Measurements from ENCODE around the gene CORIN.

Gene CORIN

GRCh38 chr4:47646372-47646771 is 191.5 kb downstream of the CORIN start:
- Histone ChIP-seq H3K9ac (ENCODE audit: low read length) (no peak overlapping the region), H3K9me3 (ENCODE audit: insufficient read depth, low read length) (no peaks in the 10 kb centered on the region), H3F3A (ENCODE audit: insufficient read depth) (no peaks in the 10 kb centered on the region), H3K36me3 (ENCODE audit: low read length) (no peaks in the 10 kb centered on the region), H4K20me1 (ENCODE audit: low read depth, low read length) (no peaks in the 10 kb centered on the region), H3K4me2 (ENCODE audit: low read depth, low read length, poor library complexity, severe bottlenecking) (no peak overlapping the region), H3K27me3 (ENCODE audit: low read length) (no peaks in the 10 kb centered on the region), H3K79me2 (ENCODE audit: insufficient read depth, low read length) (no peaks in the 10 kb centered on the region), H3K27ac (ENCODE audit: low read depth, low read length) (no peak overlapping the region), H2AFZ (ENCODE audit: low read depth, low read length, severe bottlenecking) (no peak overlapping the region), H3K4me3 (ENCODE audit: insufficient read depth, low read length, poor library complexity, severe bottlenecking) (no peak overlapping the region), H3K9me2 (replicated peaks; ENCODE audit: insufficient read depth, low read length) (no peaks in the 10 kb centered on the region)
- no peak for TF ChIP-seq EZH2phosphoT487 (conservative IDR thresholded peaks at IDR 0.05; ENCODE audit: low read length)
- TF ChIP-seq, protein P1, sequence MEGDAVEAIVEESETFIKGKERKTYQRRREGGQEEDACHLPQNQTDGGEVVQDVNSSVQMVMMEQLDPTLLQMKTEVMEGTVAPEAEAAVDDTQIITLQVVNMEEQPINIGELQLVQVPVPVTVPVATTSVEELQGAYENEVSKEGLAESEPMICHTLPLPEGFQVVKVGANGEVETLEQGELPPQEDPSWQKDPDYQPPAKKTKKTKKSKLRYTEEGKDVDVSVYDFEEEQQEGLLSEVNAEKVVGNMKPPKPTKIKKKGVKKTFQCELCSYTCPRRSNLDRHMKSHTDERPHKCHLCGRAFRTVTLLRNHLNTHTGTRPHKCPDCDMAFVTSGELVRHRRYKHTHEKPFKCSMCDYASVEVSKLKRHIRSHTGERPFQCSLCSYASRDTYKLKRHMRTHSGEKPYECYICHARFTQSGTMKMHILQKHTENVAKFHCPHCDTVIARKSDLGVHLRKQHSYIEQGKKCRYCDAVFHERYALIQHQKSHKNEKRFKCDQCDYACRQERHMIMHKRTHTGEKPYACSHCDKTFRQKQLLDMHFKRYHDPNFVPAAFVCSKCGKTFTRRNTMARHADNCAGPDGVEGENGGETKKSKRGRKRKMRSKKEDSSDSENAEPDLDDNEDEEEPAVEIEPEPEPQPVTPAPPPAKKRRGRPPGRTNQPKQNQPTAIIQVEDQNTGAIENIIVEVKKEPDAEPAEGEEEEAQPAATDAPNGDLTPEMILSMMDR (IDR thresholded peaks at IDR 0.05; ENCODE audit: insufficient read depth, low read length, poor library complexity, severe bottlenecking): no peak

GRCh38 chr4:47643845-47644244 is 194.0 kb downstream of the CORIN start:
- Histone ChIP-seq H3K4me3 (ENCODE audit: insufficient read depth, low read length, poor library complexity, severe bottlenecking) (no peak overlapping the region), H3K27ac (ENCODE audit: low read depth, low read length) (no peak overlapping the region), H3K4me2 (ENCODE audit: low read depth, low read length, poor library complexity, severe bottlenecking) (no peak overlapping the region), H4K20me1 (ENCODE audit: low read depth, low read length) (no peaks in the 10 kb centered on the region), H2AFZ (ENCODE audit: low read depth, low read length, severe bottlenecking) (no peak overlapping the region), H3F3A (ENCODE audit: insufficient read depth) (no peaks in the 10 kb centered on the region), H3K36me3 (ENCODE audit: low read length) (no peaks in the 10 kb centered on the region), H3K9me2 (replicated peaks; ENCODE audit: insufficient read depth, low read length) (no peaks in the 10 kb centered on the region), H3K79me2 (ENCODE audit: insufficient read depth, low read length) (no peaks in the 10 kb centered on the region), H3K9ac (ENCODE audit: low read length) (no peak overlapping the region), H3K9me3 (ENCODE audit: insufficient read depth, low read length) (no peaks in the 10 kb centered on the region), H3K27me3 (ENCODE audit: low read length) (no peaks in the 10 kb centered on the region)
- TF ChIP-seq EZH2phosphoT487 (conservative IDR thresholded peaks at IDR 0.05; ENCODE audit: low read length): no peak
- TF ChIP-seq, protein P1 (IDR thresholded peaks at IDR 0.05; ENCODE audit: insufficient read depth, low read length, poor library complexity, severe bottlenecking): no peak

GRCh38 chr4:47642985-47643760 is 194.7 kb downstream of the CORIN start:
- Histone ChIP-seq H4K20me1 (ENCODE audit: low read depth, low read length) (no peaks in the 10 kb centered on the region), H3K36me3 (ENCODE audit: low read length) (no peaks in the 10 kb centered on the region), H3K9me3 (ENCODE audit: insufficient read depth, low read length) (no peaks in the 10 kb centered on the region), H3K4me3 (ENCODE audit: insufficient read depth, low read length, poor library complexity, severe bottlenecking) (no peak overlapping the region), H3F3A (ENCODE audit: insufficient read depth) (no peaks in the 10 kb centered on the region), H3K27ac (ENCODE audit: low read depth, low read length) (no peak overlapping the region), H3K9ac (ENCODE audit: low read length) (no peak overlapping the region), H3K9me2 (replicated peaks; ENCODE audit: insufficient read depth, low read length) (no peaks in the 10 kb centered on the region), H3K27me3 (ENCODE audit: low read length) (no peaks in the 10 kb centered on the region), H2AFZ (ENCODE audit: low read depth, low read length, severe bottlenecking) (no peak overlapping the region), H3K4me2 (ENCODE audit: low read depth, low read length, poor library complexity, severe bottlenecking) (no peak overlapping the region), H3K79me2 (ENCODE audit: insufficient read depth, low read length) (no peaks in the 10 kb centered on the region)
- TF ChIP-seq EZH2phosphoT487 (conservative IDR thresholded peaks at IDR 0.05; ENCODE audit: low read length): no peak
- TF ChIP-seq, protein P1 (IDR thresholded peaks at IDR 0.05; ENCODE audit: insufficient read depth, low read length, poor library complexity, severe bottlenecking): no peak
